Liver (tissue), 3 donors: ENCODE results near the gene IFT20.

Source experiments
- ATF3 ChIP-seq: IDR thresholded peaks from 2 replicates; pipeline ENCODE4 v1.6.1; 2016; ENCODE audit warnings: antibody characterized with exemption
- CTCF ChIP-seq: fragments of 150-350 bp; IDR thresholded peaks from 2 replicates; pipeline ENCODE4 v1.5.1; 2017; ENCODE audit warnings: improper control_type of control experiment, low read depth, low read length; ENCODE audit not compliant: missing input control
- GABPA ChIP-seq, 2 donors: IDR thresholded peaks in 1 of 2; conservative IDR thresholded peaks in 1 of 2; 2 replicates each; pipeline ENCODE4 v1.6.1; 2016; ENCODE audit warnings: antibody characterized with exemption in 2 of 2, mild to moderate bottlenecking in 1 of 2, moderate library complexity in 1 of 2
- HNF4A ChIP-seq, 2 donors: conservative IDR thresholded peaks; 2 replicates each; pipeline ENCODE4 v1.6.1; 2016; ENCODE audit warnings: antibody characterized with exemption in 2 of 2, mild to moderate bottlenecking in 2 of 2
- JUND ChIP-seq, 2 donors: IDR thresholded peaks; 2 replicates each; pipeline ENCODE4 v1.6.1; 2016; ENCODE audit warnings: antibody characterized with exemption in 2 of 2
- MAX ChIP-seq: IDR thresholded peaks from 2 replicates; pipeline ENCODE4 v1.6.1; 2016; ENCODE audit warnings: antibody characterized with exemption
- RAD21 ChIP-seq, 2 donors: IDR thresholded peaks; 2 replicates each; pipeline ENCODE4 v1.6.1; 2016; ENCODE audit warnings: antibody characterized with exemption in 2 of 2, mild to moderate bottlenecking in 2 of 2
- REST ChIP-seq: IDR thresholded peaks from 2 replicates; pipeline ENCODE4 v1.6.1; 2016; ENCODE audit warnings: antibody characterized with exemption, mild to moderate bottlenecking
- SP1 ChIP-seq: IDR thresholded peaks from 2 replicates; pipeline ENCODE4 v1.6.1; 2018; ENCODE audit warnings: antibody characterized with exemption, mild to moderate bottlenecking
- TAF1 ChIP-seq: conservative IDR thresholded peaks from 2 replicates; pipeline ENCODE4 v1.6.1; 2016; ENCODE audit warnings: antibody characterized with exemption, mild to moderate bottlenecking
- YY1 ChIP-seq: IDR thresholded peaks from 2 replicates; pipeline ENCODE4 v1.6.1; 2016; ENCODE audit warnings: antibody characterized with exemption, mild to moderate bottlenecking
- ZBTB33 ChIP-seq: IDR thresholded peaks from 2 replicates; pipeline ENCODE4 v1.6.1; 2016; ENCODE audit warnings: antibody characterized with exemption
- donor health status: healthy.
- donor health status: healthy.

- no peak for TF ChIP-seq TAF1
- no peak for TF ChIP-seq GABPA (IDR thresholded peaks at IDR 0.05 in 1 of 2, conservative IDR thresholded peaks at IDR 0.05 in 1 of 2)
- TF ChIP-seq SP1 = peak; percentile 34
- TF ChIP-seq CTCF = no peak
- no peak for TF ChIP-seq RAD21 (IDR thresholded peaks at IDR 0.05)
- TF ChIP-seq HNF4A (conservative IDR thresholded peaks at IDR 0.05) = no peak
- no peak for TF ChIP-seq REST
- TF ChIP-seq JUND (IDR thresholded peaks at IDR 0.05) = no peak
- no peak for TF ChIP-seq ZBTB33
- no peak for TF ChIP-seq MAX
- TF ChIP-seq ATF3 = no peak
- no peak for TF ChIP-seq YY1
Observed at GRCh38 chr17:28338056-28338768, 2.9 kb upstream of the IFT20 start.
